Hepatocyte (in vitro differentiated cells): Measurements from ENCODE around the gene FITM1. TPM values are rescaled to one million over a fixed set of nuclear protein-coding genes. Genes with fewer than 3 reads are reported as not detected.
"Not testable (repeated sequence)": the region's sequence is repeated elsewhere in the genome, so short reads cannot be mapped to it uniquely, and the experiment has no call there.

Experiments
- DNase-seq: peaks from one replicate; pipeline ENCODE4 v3.0.0-alpha.2; 2016; ENCODE audit warnings: low spot score
- H2AFZ ChIP-seq: fragments of 200-600 bp; sonication (generic); 2 replicates; pipeline ENCODE4 v1.6.0; 2016; ENCODE audit warnings: antibody characterized with exemption, mild to moderate bottlenecking
- H3K27ac ChIP-seq: fragments of 200-600 bp; sonication (generic); 2 replicates; pipeline ENCODE4 v1.5.1; 2016; ENCODE audit warnings: mild to moderate bottlenecking
- H3K27me3 ChIP-seq: fragments of 200-600 bp; sonication (generic); 2 replicates; pipeline ENCODE4 v1.6.1; 2016
- H3K36me3 ChIP-seq: fragments of 200-600 bp; sonication (generic); replicated peaks from 2 replicates; pipeline ENCODE4 v1.5.1; 2016; ENCODE audit warnings: low read depth; ENCODE audit not compliant: insufficient read depth
- H3K4me1 ChIP-seq: fragments of 200-600 bp; sonication (generic); 2 replicates; pipeline ENCODE4 v1.5.1; 2016; ENCODE audit warnings: mild to moderate bottlenecking, moderate library complexity; ENCODE audit not compliant: insufficient read depth
- H3K4me2 ChIP-seq: fragments of 200-600 bp; sonication (generic); 2 replicates; pipeline ENCODE4 v1.6.0; 2016
- H3K4me3 ChIP-seq: fragments of 200-600 bp; sonication (generic); 2 replicates; pipeline ENCODE4 v1.5.1; 2016; ENCODE audit warnings: mild to moderate bottlenecking
- H3K79me2 ChIP-seq: fragments of 200-600 bp; sonication (generic); 2 replicates; pipeline ENCODE4 v1.6.0; 2017; ENCODE audit warnings: mild to moderate bottlenecking
- H3K9me2 ChIP-seq: fragments of 200-600 bp; sonication (generic); replicated peaks from 2 replicates; pipeline ENCODE4 v1.6.0; 2017; ENCODE audit warnings: mild to moderate bottlenecking; ENCODE audit not compliant: insufficient read depth
- H3K9me3 ChIP-seq: fragments of 200-600 bp; sonication (generic); 2 replicates; pipeline ENCODE4 v1.5.1; 2016; ENCODE audit warnings: low read depth, mild to moderate bottlenecking
- H4K20me1 ChIP-seq: fragments of 200-600 bp; sonication (generic); 2 replicates; pipeline ENCODE4 v1.6.0; 2016; ENCODE audit warnings: mild to moderate bottlenecking; ENCODE audit not compliant: insufficient read depth, poor library complexity, severe bottlenecking
- EZH2 ChIP-seq: fragments of 200-600 bp; sonication (generic); IDR thresholded peaks from 2 replicates; pipeline ENCODE4 v1.6.1; 2016; ENCODE audit warnings: antibody characterized with exemption, mild to moderate bottlenecking, borderline replicate concordance
- EZH2phosphoT487 ChIP-seq: fragments of 200-600 bp; sonication (generic); IDR thresholded peaks from one replicate; pipeline ENCODE4 v1.6.1; 2018; ENCODE audit warnings: antibody characterized with exemption, mild to moderate bottlenecking, low read depth, moderate library complexity; ENCODE audit not compliant: unreplicated experiment, severe bottlenecking
- WGBS: methylation state at CpG from one replicate; pipeline ENCODE4 v1.1.6; 2016; ENCODE audit warnings: low lambda C conversion rate; ENCODE audit errors: missing lambda C conversion rate; 5-methylcytosine and 5-hydroxymethylcytosine counted together
- polyA plus RNA-seq: library from polyadenylated mRNA; unstranded; fragments of >200 nt; fragmentation: Nextera tagmentation; extraction: Ambion mirVana; gene quantifications from 2 replicates; pipeline ENCODE4 v1.2.1, GENCODE V29; 2016
- total RNA-seq: library from RNA; depleted of rRNA; stranded (reverse); fragments of >200 nt; gene quantifications from 2 replicates; pipeline ENCODE4 v1.2.3, GENCODE V29; 2014
- TF ChIP-seq, protein P1 (sequence below): fragments of 200-600 bp; sonication (generic); IDR thresholded peaks from 2 replicates; pipeline ENCODE4 v1.5.1; 2016; ENCODE audit warnings: antibody characterized with exemption, mild to moderate bottlenecking; ENCODE audit not compliant: poor library complexity

Gene FITM1
- total and polyA plus RNA-seq, 2 experiments from 2014 or later, result 1.0 to 2.2 TPM

DNA sequence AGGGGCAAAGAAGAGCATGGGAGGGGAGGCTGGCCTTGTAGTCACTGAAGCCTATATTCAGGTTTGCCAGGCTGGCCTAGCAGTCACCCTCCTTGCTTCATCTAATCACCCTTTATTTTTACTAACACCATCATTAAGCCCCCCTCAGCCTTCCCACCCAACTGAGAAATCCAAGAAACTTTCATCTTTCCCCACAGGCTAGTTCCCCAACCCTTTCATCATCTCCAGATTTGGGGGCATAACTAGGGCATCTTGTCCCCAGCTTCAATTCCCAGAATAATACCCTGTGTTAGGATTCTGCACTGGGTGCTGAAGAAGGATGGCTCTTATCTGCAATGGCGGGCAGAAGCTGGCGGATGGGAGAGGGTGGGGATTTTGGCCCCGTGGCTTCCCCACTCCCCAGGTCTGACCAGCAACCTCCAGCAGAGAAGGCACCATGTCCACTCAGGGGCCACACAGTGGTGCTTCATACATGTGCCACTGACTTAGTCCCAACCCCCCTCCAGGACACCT is 29.4 kb upstream of the FITM1 start:
- H3K79me2 ChIP-seq, result peaks cover 16% of the 10 kb centered on the region
- WGBS, result 98% methylated on average over 3 of the region's 3 CpGs
- no peaks in the 10 kb centered on the region for H3K36me3 ChIP-seq

DNA sequence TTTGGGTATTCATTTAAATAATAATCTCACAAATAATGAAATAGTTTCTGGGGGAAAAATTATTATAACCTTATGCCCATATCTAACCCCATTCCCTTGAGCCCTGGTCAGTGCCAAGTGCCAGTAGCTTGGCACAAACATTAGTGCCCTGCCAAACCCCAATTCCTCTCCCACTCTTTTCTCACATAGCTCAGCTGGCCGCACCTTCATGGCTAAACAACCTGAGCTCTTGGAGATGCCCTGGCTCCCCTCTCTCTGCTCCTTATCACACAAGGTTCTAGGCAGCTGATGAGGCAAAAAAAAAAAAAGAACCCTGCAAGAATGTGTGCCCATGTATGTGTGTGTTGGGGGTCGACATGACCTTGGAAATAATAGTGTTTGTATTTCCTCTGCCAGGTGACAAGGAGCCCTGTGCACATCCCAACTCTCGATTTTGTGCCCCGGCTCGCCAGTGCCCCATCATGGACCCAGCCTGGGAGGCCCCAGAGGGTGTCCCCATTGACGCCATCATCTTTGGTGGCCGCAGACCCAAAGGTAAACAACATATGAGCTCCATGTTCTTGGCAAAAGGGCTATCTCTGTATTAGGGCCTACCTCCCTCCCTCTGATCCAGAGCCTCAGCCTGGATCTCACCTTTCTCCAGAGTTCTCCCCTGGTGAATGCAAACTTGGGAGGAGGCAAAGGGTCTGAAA is 28.0 kb upstream of the FITM1 start:
- 99% methylated on average over 7 of the region's 7 CpGs for whole genome bisulfite sequencing
- H3K79me2 ChIP-seq, result peaks cover 4% of the 10 kb centered on the region
- H3K4me3 ChIP-seq, result no peak overlapping the region
- H3K9me2 ChIP-seq, result no peaks in the 10 kb centered on the region
- H3K4me1 ChIP-seq, result no peaks in the 10 kb centered on the region
- no peak overlapping the region for H2AFZ ChIP-seq
- H3K27me3 ChIP-seq, result no peaks in the 10 kb centered on the region
- no peak for TF ChIP-seq EZH2
- TF ChIP-seq, protein P1, sequence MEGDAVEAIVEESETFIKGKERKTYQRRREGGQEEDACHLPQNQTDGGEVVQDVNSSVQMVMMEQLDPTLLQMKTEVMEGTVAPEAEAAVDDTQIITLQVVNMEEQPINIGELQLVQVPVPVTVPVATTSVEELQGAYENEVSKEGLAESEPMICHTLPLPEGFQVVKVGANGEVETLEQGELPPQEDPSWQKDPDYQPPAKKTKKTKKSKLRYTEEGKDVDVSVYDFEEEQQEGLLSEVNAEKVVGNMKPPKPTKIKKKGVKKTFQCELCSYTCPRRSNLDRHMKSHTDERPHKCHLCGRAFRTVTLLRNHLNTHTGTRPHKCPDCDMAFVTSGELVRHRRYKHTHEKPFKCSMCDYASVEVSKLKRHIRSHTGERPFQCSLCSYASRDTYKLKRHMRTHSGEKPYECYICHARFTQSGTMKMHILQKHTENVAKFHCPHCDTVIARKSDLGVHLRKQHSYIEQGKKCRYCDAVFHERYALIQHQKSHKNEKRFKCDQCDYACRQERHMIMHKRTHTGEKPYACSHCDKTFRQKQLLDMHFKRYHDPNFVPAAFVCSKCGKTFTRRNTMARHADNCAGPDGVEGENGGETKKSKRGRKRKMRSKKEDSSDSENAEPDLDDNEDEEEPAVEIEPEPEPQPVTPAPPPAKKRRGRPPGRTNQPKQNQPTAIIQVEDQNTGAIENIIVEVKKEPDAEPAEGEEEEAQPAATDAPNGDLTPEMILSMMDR, result no peak
- TF ChIP-seq EZH2phosphoT487, result no peak
- H3K27ac ChIP-seq, result no peak overlapping the region
- H3K9me3 ChIP-seq, result no peaks in the 10 kb centered on the region
- no peak for DNase-seq
- no peaks in the 10 kb centered on the region for H3K36me3 ChIP-seq
- no peaks in the 10 kb centered on the region for H4K20me1 ChIP-seq
- H3K4me2 ChIP-seq, result no peak overlapping the region

More for the DNA sequence above, 29.4 kb upstream of the FITM1 start:
- DNase-seq, result no peak
- H3K9me2 ChIP-seq, result no peaks in the 10 kb centered on the region
- no peaks in the 10 kb centered on the region for H4K20me1 ChIP-seq
- no peak overlapping the region for H3K4me2 ChIP-seq
- no peak overlapping the region for H3K4me3 ChIP-seq
- H3K27ac ChIP-seq, result no peak overlapping the region
- H2AFZ ChIP-seq, result no peak overlapping the region
- H3K27me3 ChIP-seq, result no peaks in the 10 kb centered on the region
- TF ChIP-seq EZH2, result no peak
- TF ChIP-seq EZH2phosphoT487, result no peak
- TF ChIP-seq, protein P1, result no peak
- no peaks in the 10 kb centered on the region for H3K9me3 ChIP-seq
- no peaks in the 10 kb centered on the region for H3K4me1 ChIP-seq

DNA sequence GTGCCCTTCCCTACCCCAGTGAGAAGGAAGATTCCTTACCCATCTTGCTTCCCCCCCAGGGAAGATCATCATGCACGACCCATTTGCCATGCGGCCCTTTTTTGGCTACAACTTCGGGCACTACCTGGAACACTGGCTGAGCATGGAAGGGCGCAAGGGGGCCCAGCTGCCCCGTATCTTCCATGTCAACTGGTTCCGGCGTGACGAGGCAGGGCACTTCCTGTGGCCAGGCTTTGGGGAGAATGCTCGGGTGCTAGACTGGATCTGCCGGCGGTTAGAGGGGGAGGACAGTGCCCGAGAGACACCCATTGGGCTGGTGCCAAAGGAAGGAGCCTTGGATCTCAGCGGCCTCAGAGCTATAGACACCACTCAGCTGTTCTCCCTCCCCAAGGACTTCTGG is 27.0 kb upstream of the FITM1 start:
- TF ChIP-seq EZH2phosphoT487 (no peak), EZH2 (no peak)
- TF ChIP-seq, protein P1, result no peak
- WGBS, result 93% methylated on average over 13 of the region's 13 CpGs
- H3K9me2 ChIP-seq, result no peaks in the 10 kb centered on the region
- DNase-seq, result no peak
- no peaks in the 10 kb centered on the region for H3K4me1 ChIP-seq
- no peaks in the 10 kb centered on the region for H4K20me1 ChIP-seq
- no peak overlapping the region for H3K4me3 ChIP-seq
- H3K36me3 ChIP-seq, result no peaks in the 10 kb centered on the region
- H3K79me2 ChIP-seq, result no peaks in the 10 kb centered on the region
- H2AFZ ChIP-seq, result no peak overlapping the region
- H3K27me3 ChIP-seq, result no peaks in the 10 kb centered on the region
- no peak overlapping the region for H3K27ac ChIP-seq
- no peak overlapping the region for H3K4me2 ChIP-seq
- no peaks in the 10 kb centered on the region for H3K9me3 ChIP-seq

DNA sequence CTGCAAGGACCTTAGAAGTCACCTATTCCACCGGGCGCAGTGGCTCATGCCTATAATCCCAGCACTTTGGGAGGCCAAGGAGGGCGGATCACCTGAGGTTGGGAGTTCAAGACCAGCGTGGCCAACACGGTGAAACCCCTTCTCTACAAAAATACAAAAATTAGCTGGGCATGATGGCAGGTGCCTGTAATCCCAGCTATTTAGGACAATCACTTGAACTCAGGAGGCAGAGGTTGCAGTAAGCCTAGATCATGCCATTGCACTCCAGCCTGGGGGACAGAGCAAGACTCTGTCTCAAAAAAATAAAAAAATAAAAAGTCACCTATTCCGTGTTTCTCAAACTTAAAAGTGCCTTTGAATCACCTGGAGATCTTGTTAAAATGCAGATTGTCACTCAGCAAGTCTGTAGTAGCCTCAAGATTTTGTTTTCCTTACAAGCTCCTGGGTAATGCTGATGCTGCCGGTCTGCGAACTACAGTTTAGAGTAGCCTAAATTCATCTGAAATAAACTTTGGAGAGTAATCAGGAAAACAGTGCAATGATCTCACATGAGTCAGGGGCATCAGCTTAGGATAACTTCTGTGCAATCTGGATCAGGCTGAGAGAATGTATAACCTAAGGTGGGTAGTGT is 24.7 kb upstream of the FITM1 start:
- not testable (repeated sequence) for DNase-seq, H3K36me3 ChIP-seq, H2AFZ ChIP-seq, H3K79me2 ChIP-seq, H3K27me3 ChIP-seq, H4K20me1 ChIP-seq, H3K27ac ChIP-seq, H3K9me2 ChIP-seq, H3K4me2 ChIP-seq, H3K4me1 ChIP-seq, H3K4me3 ChIP-seq, H3K9me3 ChIP-seq
- WGBS, result 96% methylated on average over 8 of the region's 8 CpGs
